HEK293 (cell line): ENCODE data around the gene PRPF6.

Source experiments
- ATF2 ChIP-seq: fragments of 450-650 bp; formaldehyde crosslinking; IDR thresholded peaks from 2 replicates; pipeline ENCODE4 v1.5.1; 2016; ENCODE audit warnings: missing biosample characterization, missing genetic modification characterization, low read depth
- GLI4 ChIP-seq: fragments of 450-650 bp; formaldehyde crosslinking; IDR thresholded peaks from 2 replicates; pipeline ENCODE4 v1.5.1; 2016; ENCODE audit warnings: missing biosample characterization, missing genetic modification characterization
- KLF8 ChIP-seq: fragments of 450-650 bp; formaldehyde crosslinking; IDR thresholded peaks from 2 replicates; pipeline ENCODE4 v1.5.1; 2016; ENCODE audit warnings: missing biosample characterization, missing genetic modification characterization
- MYNN ChIP-seq: fragments of 450-650 bp; formaldehyde crosslinking; IDR thresholded peaks from 2 replicates; pipeline ENCODE4 v1.5.1; 2016; ENCODE audit warnings: missing biosample characterization, missing genetic modification characterization, borderline replicate concordance
- SETDB1 ChIP-seq: IDR thresholded peaks from one replicate; pipeline ENCODE4 v1.6.1; 2017; ENCODE audit warnings: mild to moderate bottlenecking, low read length, moderate library complexity, mixed read lengths; ENCODE audit not compliant: insufficient read length
- YY1 ChIP-seq: fragments of 450-650 bp; formaldehyde crosslinking; IDR thresholded peaks from 2 replicates; pipeline ENCODE4 v1.5.1; 2018; ENCODE audit warnings: missing biosample characterization, missing genetic modification characterization
- ZFP3 ChIP-seq: fragments of 450-650 bp; formaldehyde crosslinking; IDR thresholded peaks from 2 replicates; pipeline ENCODE4 v1.5.1; 2016; ENCODE audit warnings: low read depth, missing biosample characterization, missing genetic modification characterization
- ZFP41 ChIP-seq: fragments of 450-650 bp; formaldehyde crosslinking; IDR thresholded peaks from 2 replicates; pipeline ENCODE4 v1.5.1; 2016; ENCODE audit warnings: missing biosample characterization, missing genetic modification characterization, borderline replicate concordance
- ZNF184 ChIP-seq: fragments of 450-650 bp; IDR thresholded peaks from 2 replicates; pipeline ENCODE4 v1.5.1; 2018; ENCODE audit warnings: missing biosample characterization, mild to moderate bottlenecking, missing genetic modification characterization
- ZNF19 ChIP-seq: fragments of 450-650 bp; formaldehyde crosslinking; IDR thresholded peaks from 2 replicates; pipeline ENCODE4; 2016; ENCODE audit warnings: missing biosample characterization, missing genetic modification characterization, low read depth
- ZNF202 ChIP-seq: fragments of 450-650 bp; formaldehyde crosslinking; IDR thresholded peaks from 2 replicates; pipeline ENCODE4 v1.5.1; 2016; ENCODE audit warnings: missing biosample characterization, missing genetic modification characterization, borderline replicate concordance
- ZNF266 ChIP-seq: fragments of 450-650 bp; formaldehyde crosslinking; IDR thresholded peaks from 2 replicates; pipeline ENCODE4 v1.5.1; 2016; ENCODE audit warnings: missing biosample characterization, missing genetic modification characterization, low read depth
- ZNF274 ChIP-seq, 2 experiments: fragments of 200-500 bp in 1 of 2; fragments of 450-650 bp in 1 of 2; sonication (Bioruptor generic) in 1 of 2; formaldehyde crosslinking in 1 of 2; IDR thresholded peaks; 2 replicates each; pipeline versions ENCODE4 v1.5.1 to v1.6.1; 2014 to 2016; ENCODE audit warnings: borderline replicate concordance in 1 of 2, inconsistent platforms in 1 of 2, low read length in 1 of 2, missing biosample characterization in 1 of 2, missing genetic modification characterization in 1 of 2
- ZNF302 ChIP-seq: fragments of 450-650 bp; formaldehyde crosslinking; IDR thresholded peaks from 2 replicates; pipeline ENCODE4 v1.5.1; 2016; ENCODE audit warnings: missing biosample characterization, missing genetic modification characterization, low read depth
- ZNF513 ChIP-seq: fragments of 450-650 bp; IDR thresholded peaks from 2 replicates; pipeline ENCODE4 v1.5.1; 2018; ENCODE audit warnings: missing biosample characterization, missing genetic modification characterization
- ZNF514 ChIP-seq: fragments of 450-650 bp; formaldehyde crosslinking; IDR thresholded peaks from 2 replicates; pipeline ENCODE4 v1.5.1; 2016; ENCODE audit warnings: missing biosample characterization, missing genetic modification characterization
- ZNF596 ChIP-seq: fragments of 450-650 bp; IDR thresholded peaks from 2 replicates; pipeline ENCODE4 v1.5.0; 2018; ENCODE audit warnings: missing biosample characterization, mild to moderate bottlenecking, missing genetic modification characterization, moderate library complexity
- ZNF776 ChIP-seq: fragments of 450-650 bp; formaldehyde crosslinking; IDR thresholded peaks from 2 replicates; pipeline ENCODE4 v1.5.0; 2017; ENCODE audit warnings: missing biosample characterization, missing genetic modification characterization, borderline replicate concordance
- ZNF777 ChIP-seq: fragments of 450-650 bp; formaldehyde crosslinking; IDR thresholded peaks from 2 replicates; pipeline ENCODE4 v1.5.1; 2017; ENCODE audit warnings: missing biosample characterization, missing genetic modification characterization, borderline replicate concordance
- ZSCAN4 ChIP-seq: fragments of 450-650 bp; formaldehyde crosslinking; IDR thresholded peaks from 2 replicates; pipeline ENCODE4 v1.5.1; 2017; ENCODE audit warnings: missing biosample characterization, missing genetic modification characterization
- TF ChIP-seq, protein P1 (sequence below): fragments of 450-650 bp; formaldehyde crosslinking; IDR thresholded peaks from 2 replicates; pipeline ENCODE4 v1.5.0; 2017; ENCODE audit warnings: missing biosample characterization, missing genetic modification characterization, borderline replicate concordance
- TF ChIP-seq, protein P2 (sequence below): fragments of 450-650 bp; formaldehyde crosslinking; IDR thresholded peaks from 2 replicates; pipeline ENCODE4 v1.5.1; 2016; ENCODE audit warnings: missing biosample characterization, missing genetic modification characterization
- TF ChIP-seq, protein P3 (sequence below): fragments of 450-650 bp; formaldehyde crosslinking; IDR thresholded peaks from 2 replicates; pipeline ENCODE4 v1.5.1; 2016; ENCODE audit warnings: missing biosample characterization, missing genetic modification characterization
- TF ChIP-seq, protein P4 (sequence below): fragments of 450-650 bp; formaldehyde crosslinking; IDR thresholded peaks from 2 replicates; pipeline ENCODE4 v1.5.1; 2017; ENCODE audit warnings: missing biosample characterization, missing genetic modification characterization

Gene PRPF6

GRCh38 chr20:63955827-63956663, 24.9 kb upstream of the PRPF6 start, which contains the start of gene UCKL1 (continued):
- TF ChIP-seq ZFP41 (tag by site-specific recombination) (no peak), ZSCAN4 (no peak), ATF2 (tag by site-specific recombination) (no peak), ZNF777 (tag by site-specific recombination) (peak; percentile 48; the same call in 1 of the 2 replicates), KLF8 (tag by site-specific recombination) (peak; percentile 14; the same call in 1 of the 2 replicates), ZFP3 (tag by site-specific recombination) (no peak), SETDB1 (no peak), ZNF274 (IDR thresholded peaks at IDR 0.05; ENCODE audit: low read length) (no peak), ZNF274 (tag by site-specific recombination; IDR thresholded peaks at IDR 0.05; ENCODE audit: borderline replicate concordance) (no peak), ZNF513 (peak; percentile 10; the same call in 1 of the 2 replicates), ZNF302 (tag by site-specific recombination) (no peak), ZNF266 (tag by site-specific recombination) (no peak), ZNF202 (tag by site-specific recombination) (no peak), YY1 (peak; percentile 91), ZNF184 (tag by site-specific recombination) (no peak), ZNF514 (tag by site-specific recombination) (no peak), ZNF596 (tag by site-specific recombination) (no peak), MYNN (tag by site-specific recombination) (no peak), ZNF19 (tag by site-specific recombination) (no peak), GLI4 (tag by site-specific recombination) (no peak; the same call in 1 of the 2 replicates), ZNF776 (tag by site-specific recombination) (no peak)
- TF ChIP-seq, protein P1, sequence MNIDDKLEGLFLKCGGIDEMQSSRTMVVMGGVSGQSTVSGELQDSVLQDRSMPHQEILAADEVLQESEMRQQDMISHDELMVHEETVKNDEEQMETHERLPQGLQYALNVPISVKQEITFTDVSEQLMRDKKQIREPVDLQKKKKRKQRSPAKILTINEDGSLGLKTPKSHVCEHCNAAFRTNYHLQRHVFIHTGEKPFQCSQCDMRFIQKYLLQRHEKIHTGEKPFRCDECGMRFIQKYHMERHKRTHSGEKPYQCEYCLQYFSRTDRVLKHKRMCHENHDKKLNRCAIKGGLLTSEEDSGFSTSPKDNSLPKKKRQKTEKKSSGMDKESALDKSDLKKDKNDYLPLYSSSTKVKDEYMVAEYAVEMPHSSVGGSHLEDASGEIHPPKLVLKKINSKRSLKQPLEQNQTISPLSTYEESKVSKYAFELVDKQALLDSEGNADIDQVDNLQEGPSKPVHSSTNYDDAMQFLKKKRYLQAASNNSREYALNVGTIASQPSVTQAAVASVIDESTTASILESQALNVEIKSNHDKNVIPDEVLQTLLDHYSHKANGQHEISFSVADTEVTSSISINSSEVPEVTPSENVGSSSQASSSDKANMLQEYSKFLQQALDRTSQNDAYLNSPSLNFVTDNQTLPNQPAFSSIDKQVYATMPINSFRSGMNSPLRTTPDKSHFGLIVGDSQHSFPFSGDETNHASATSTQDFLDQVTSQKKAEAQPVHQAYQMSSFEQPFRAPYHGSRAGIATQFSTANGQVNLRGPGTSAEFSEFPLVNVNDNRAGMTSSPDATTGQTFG (tag by site-specific recombination), result no peak; the same call in 1 of the 2 replicates
- TF ChIP-seq, protein P2, sequence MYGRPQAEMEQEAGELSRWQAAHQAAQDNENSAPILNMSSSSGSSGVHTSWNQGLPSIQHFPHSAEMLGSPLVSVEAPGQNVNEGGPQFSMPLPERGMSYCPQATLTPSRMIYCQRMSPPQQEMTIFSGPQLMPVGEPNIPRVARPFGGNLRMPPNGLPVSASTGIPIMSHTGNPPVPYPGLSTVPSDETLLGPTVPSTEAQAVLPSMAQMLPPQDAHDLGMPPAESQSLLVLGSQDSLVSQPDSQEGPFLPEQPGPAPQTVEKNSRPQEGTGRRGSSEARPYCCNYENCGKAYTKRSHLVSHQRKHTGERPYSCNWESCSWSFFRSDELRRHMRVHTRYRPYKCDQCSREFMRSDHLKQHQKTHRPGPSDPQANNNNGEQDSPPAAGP (tag by site-specific recombination), result no peak; the same call in 1 of the 2 replicates
- TF ChIP-seq, protein P3, sequence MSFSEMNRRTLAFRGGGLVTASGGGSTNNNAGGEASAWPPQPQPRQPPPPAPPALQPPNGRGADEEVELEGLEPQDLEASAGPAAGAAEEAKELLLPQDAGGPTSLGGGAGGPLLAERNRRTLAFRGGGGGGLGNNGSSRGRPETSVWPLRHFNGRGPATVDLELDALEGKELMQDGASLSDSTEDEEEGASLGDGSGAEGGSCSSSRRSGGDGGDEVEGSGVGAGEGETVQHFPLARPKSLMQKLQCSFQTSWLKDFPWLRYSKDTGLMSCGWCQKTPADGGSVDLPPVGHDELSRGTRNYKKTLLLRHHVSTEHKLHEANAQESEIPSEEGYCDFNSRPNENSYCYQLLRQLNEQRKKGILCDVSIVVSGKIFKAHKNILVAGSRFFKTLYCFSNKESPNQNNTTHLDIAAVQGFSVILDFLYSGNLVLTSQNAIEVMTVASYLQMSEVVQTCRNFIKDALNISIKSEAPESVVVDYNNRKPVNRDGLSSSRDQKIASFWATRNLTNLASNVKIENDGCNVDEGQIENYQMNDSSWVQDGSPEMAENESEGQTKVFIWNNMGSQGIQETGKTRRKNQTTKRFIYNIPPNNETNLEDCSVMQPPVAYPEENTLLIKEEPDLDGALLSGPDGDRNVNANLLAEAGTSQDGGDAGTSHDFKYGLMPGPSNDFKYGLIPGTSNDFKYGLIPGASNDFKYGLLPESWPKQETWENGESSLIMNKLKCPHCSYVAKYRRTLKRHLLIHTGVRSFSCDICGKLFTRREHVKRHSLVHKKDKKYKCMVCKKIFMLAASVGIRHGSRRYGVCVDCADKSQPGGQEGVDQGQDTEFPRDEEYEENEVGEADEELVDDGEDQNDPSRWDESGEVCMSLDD (tag by site-specific recombination), result peak; percentile 77
- TF ChIP-seq, protein P4, sequence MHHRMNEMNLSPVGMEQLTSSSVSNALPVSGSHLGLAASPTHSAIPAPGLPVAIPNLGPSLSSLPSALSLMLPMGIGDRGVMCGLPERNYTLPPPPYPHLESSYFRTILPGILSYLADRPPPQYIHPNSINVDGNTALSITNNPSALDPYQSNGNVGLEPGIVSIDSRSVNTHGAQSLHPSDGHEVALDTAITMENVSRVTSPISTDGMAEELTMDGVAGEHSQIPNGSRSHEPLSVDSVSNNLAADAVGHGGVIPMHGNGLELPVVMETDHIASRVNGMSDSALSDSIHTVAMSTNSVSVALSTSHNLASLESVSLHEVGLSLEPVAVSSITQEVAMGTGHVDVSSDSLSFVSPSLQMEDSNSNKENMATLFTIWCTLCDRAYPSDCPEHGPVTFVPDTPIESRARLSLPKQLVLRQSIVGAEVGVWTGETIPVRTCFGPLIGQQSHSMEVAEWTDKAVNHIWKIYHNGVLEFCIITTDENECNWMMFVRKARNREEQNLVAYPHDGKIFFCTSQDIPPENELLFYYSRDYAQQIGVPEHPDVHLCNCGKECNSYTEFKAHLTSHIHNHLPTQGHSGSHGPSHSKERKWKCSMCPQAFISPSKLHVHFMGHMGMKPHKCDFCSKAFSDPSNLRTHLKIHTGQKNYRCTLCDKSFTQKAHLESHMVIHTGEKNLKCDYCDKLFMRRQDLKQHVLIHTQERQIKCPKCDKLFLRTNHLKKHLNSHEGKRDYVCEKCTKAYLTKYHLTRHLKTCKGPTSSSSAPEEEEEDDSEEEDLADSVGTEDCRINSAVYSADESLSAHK (tag by site-specific recombination), result no peak
